ENCODE results near the gene CEP55. TPM values are rescaled to one million over a fixed set of nuclear protein-coding genes. Genes with fewer than 3 reads are reported as not detected.
"Not testable (repeated sequence)": the region's sequence is repeated elsewhere in the genome, so short reads cannot be mapped to it uniquely, and the experiment has no call there.

Gene CEP55
- total RNA-seq, 1 experiment from 2014 or later, result 74.7 TPM

GRCh38 chr10:93464776-93465388 is 31.5 kb upstream of the CEP55 start:
- Histone ChIP-seq H3K4me3 (no peak overlapping the region), H3K27me3 (no peaks in the 10 kb centered on the region), H3K36me3 (peaks cover 37% of the 10 kb centered on the region), H3K9me3 (no peaks in the 10 kb centered on the region)
- no peak for DNase-seq

- Histone ChIP-seq H3K36me3 (peaks cover 39% of the 10 kb centered on the region), H3K4me3 (no peak overlapping the region), H3K9me3 (peaks cover 4% of the 10 kb centered on the region; the same call in 1 of the 2 replicates), H3K27me3 (no peaks in the 10 kb centered on the region)
- DNase-seq, result peak; percentile 99
These were observed 30.4 kb upstream of the CEP55 start for GRCh38 chr10:93465806-93466675.

DNA sequence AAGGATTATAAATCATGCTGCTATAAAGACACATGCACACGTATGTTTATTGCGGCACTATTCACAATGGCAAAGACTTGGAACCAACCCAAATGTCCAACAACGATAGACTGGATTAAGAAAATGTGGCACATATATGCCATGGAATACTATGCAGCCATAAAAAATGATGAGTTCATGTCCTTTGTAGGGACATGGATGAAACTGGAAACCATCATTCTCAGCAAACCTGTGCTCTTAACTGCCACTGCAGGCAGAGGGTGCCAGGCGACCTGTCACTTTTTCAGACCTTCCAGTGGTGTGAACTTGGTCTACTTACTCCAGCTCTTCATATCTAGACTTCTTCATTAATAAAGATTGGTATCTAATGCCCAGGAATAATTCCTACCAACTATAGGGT is 28.8 kb upstream of the CEP55 start:
- not testable (repeated sequence) for H3K9me3 ChIP-seq, DNase-seq, H3K27me3 ChIP-seq, H3K4me3 ChIP-seq
- H3K36me3 ChIP-seq, result peaks cover 44% of the 10 kb centered on the region

GRCh38 chr10:93468461-93469213 is 27.8 kb upstream of the CEP55 start:
- DNase-seq, result peak; percentile 89
- H3K27me3 ChIP-seq, result no peaks in the 10 kb centered on the region
- H3K36me3 ChIP-seq, result peaks cover 51% of the 10 kb centered on the region
- peak overlapping the region; percentile 14; the same call in 1 of the 2 replicates for H3K4me3 ChIP-seq
- peaks cover 4% of the 10 kb centered on the region; the same call in 1 of the 2 replicates for H3K9me3 ChIP-seq

DNA sequence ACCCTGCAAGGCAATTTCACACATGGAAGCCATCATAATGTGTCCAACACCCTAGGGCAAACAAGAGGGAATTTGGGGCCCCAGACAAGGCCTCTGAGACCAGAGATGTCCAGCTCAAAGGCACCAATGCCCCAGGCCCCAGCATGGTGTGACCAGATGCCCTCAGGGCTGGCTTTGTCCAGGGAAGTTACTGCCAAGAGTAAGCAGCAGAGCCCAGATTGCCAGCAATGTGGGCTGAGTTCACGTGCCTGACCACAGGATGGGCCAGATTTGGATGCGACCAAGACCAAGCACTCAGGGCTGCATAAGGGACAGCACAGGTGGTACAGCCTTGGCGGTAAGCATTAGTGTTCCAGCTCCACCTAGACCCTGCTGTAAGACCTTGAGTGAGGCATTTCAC is 27.0 kb upstream of the CEP55 start:
- DNase-seq, result peak; percentile 76
- Histone ChIP-seq H3K27me3 (no peaks in the 10 kb centered on the region), H3K9me3 (peaks cover 4% of the 10 kb centered on the region; the same call in 1 of the 2 replicates), H3K36me3 (peaks cover 55% of the 10 kb centered on the region), H3K4me3 (no peak overlapping the region)

DNA sequence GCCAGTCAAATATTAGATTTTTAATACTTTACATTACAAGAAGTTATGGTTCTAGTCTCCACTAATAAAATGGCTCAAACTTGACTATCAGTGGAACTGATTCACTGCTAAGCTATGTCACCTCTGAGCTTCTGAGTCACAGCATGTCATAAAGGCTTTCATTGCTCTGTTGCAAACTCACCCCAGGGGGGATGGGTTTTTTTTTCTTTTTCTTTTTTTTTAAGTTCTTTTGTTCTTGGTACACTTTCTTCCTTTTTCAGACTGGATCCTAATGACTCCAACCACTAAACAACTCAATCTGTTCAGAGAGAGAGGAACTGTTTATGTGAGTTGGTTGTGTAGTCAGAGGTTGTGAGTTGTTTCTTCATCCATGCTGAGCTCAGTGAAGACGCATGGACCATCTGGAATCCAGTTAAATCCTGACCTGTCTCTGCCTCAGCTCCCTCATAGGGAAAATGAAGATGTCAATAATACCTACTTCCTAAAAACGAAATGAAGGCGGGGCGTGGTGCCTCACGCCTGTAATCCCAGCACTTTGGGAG is 25.2 kb upstream of the CEP55 start:
- H3K4me3 ChIP-seq, result no peak overlapping the region
- no peaks in the 10 kb centered on the region for H3K27me3 ChIP-seq
- peaks cover 67% of the 10 kb centered on the region for H3K36me3 ChIP-seq
- DNase-seq, result peak; percentile 57
- H3K9me3 ChIP-seq, result peaks cover 4% of the 10 kb centered on the region; the same call in 1 of the 2 replicates

GRCh38 chr10:93473161-93473560 is 23.3 kb upstream of the CEP55 start:
- no peak overlapping the region for H3K4me3 ChIP-seq
- peaks cover 4% of the 10 kb centered on the region for H3K9me3 ChIP-seq
- DNase-seq, result no peak
- H3K36me3 ChIP-seq, result peaks cover 69% of the 10 kb centered on the region
- no peaks in the 10 kb centered on the region for H3K27me3 ChIP-seq

DNA sequence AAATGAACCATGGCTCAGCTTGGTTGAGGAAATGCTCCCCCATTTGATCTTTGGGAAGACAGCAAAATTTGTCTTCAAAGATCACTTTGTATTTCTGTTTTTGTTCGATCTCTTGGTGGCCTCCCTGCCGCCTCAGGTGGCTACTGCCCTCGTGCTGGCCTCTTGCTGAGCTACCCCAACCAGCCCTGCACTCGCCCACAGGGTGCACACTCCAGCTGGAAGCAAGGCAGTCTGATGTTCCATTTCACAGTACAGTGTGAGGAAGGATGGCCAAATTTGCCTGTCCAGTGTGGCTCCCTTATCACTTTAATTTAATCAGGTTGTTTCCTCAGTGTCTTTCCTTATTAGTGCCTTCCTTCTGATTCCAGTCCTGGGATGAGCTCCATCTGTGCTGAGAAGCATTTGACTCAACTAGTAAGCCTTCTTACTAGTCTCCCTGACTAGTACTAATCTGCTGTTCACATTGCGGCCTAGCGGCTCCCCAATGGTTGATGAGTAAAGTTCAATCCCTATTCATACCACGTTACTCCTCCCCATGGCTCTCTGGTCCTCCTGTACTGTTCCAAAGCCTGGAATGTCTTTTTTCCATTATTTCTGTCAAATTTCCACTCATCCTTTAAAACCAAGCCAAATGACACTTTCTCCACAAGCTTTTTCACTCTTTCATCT is 22.5 kb upstream of the CEP55 start:
- H3K4me3 ChIP-seq, result no peak overlapping the region
- no peaks in the 10 kb centered on the region for H3K27me3 ChIP-seq
- peaks cover 4% of the 10 kb centered on the region for H3K9me3 ChIP-seq
- no peak for DNase-seq
- H3K36me3 ChIP-seq, result peaks cover 69% of the 10 kb centered on the region

- H3K4me3 ChIP-seq, result no peak overlapping the region
- H3K36me3 ChIP-seq, result peaks cover 66% of the 10 kb centered on the region
- DNase-seq, result no peak
- H3K27me3 ChIP-seq, result no peaks in the 10 kb centered on the region
- H3K9me3 ChIP-seq, result peaks cover 4% of the 10 kb centered on the region
These were observed 21.2 kb upstream of the CEP55 start for GRCh38 chr10:93475227-93475626.

- Histone ChIP-seq H3K9me3 (no peaks in the 10 kb centered on the region; the same call in 1 of the 2 replicates), H3K36me3 (peaks cover 59% of the 10 kb centered on the region), H3K4me3 (no peak overlapping the region), H3K27me3 (no peaks in the 10 kb centered on the region)
- DNase-seq, result no peak
These were observed 20.5 kb upstream of the CEP55 start for GRCh38 chr10:93475871-93476270.

DNA sequence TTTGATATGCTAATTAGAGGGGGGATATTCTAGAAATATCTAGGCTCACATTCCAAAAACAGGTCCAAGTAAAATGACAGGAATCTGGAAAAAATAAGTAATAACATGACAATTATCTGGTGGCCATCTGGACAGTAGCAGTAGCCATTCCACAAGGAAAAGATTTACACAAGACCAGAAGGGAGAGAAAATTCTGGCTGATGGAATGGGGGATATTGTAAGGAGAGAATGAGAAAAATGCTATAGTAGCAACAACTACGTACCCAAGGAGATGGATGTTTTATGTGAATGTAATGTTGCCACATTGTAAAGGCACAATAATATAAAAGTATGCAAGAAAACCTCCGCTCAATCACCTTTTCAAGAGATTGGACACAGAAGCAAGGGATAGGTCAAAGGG is 19.7 kb upstream of the CEP55 start:
- H3K36me3 ChIP-seq, result peaks cover 57% of the 10 kb centered on the region
- H3K9me3 ChIP-seq, result no peaks in the 10 kb centered on the region; the same call in 1 of the 2 replicates

GRCh38 chr10:93478873-93479272 is 17.5 kb upstream of the CEP55 start:
- H3K4me3 ChIP-seq, result no peak overlapping the region
- H3K9me3 ChIP-seq, result no peaks in the 10 kb centered on the region; the same call in 1 of the 2 replicates
- H3K27me3 ChIP-seq, result no peaks in the 10 kb centered on the region
- peaks cover 44% of the 10 kb centered on the region for H3K36me3 ChIP-seq
- DNase-seq, result no peak

More for the DNA sequence above, 19.7 kb upstream of the CEP55 start:
- no peak overlapping the region for H3K4me3 ChIP-seq
- no peaks in the 10 kb centered on the region for H3K27me3 ChIP-seq
- DNase-seq, result no peak

- no peak for DNase-seq
These were observed 14.7 kb upstream of the CEP55 start for GRCh38 chr10:93481637-93482144.

GRCh38 chr10:93482145-93482834 is 14.1 kb upstream of the CEP55 start, which contains the start of gene MYOF:
MYOF (minus strand) TSS chr10:93482334; CDS start chr10:93482194, 140 bp downstream.
- Histone ChIP-seq H3K4me3 (peak within 1 kb of the TSS; percentile 65), H3K9me3 (no peaks in the 10 kb centered on the region), H3K27me3 (no peaks in the 10 kb centered on the region), H3K36me3 (peaks cover 18% of the 10 kb centered on the region)
- DNase-seq, result peak; percentile 67

More at GRCh38 chr10:93481637-93482144, 14.7 kb upstream of the CEP55 start:
- Histone ChIP-seq H3K4me3 (peak overlapping the region; percentile 65), H3K9me3 (no peaks in the 10 kb centered on the region), H3K27me3 (no peaks in the 10 kb centered on the region), H3K36me3 (peaks cover 24% of the 10 kb centered on the region)

DNA sequence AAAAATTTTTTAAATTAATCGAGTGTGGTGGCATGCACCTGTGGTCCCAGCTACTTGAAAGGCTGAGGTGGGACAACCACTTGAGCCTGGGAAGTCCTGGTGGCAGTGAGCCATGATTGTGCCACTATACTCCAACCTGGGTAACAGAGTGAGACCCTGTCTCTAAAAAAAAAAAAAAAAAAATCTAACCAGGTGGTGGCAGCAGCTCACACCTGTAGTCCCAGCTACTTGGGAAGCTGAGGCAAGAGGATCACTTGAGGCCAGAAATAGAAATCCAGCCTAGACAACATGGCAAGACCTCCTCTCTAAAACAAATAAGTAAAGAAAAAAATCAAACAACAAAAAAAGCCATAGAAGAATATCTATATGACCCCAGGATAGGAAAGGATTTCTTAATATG is 10.7 kb upstream of the CEP55 start:
- no peak for DNase-seq
- no peaks in the 10 kb centered on the region; the same call in 1 of the 2 replicates for H3K36me3 ChIP-seq

More for the DNA sequence above, 10.7 kb upstream of the CEP55 start:
- H3K4me3 ChIP-seq, result no peak overlapping the region
- no peaks in the 10 kb centered on the region for H3K9me3 ChIP-seq
- no peaks in the 10 kb centered on the region for H3K27me3 ChIP-seq
